GM19240 (cell line): ENCODE results near the gene CREBBP.
A peak's percentile ranks its signal among the peaks of the same experiment; 100 is the strongest.
"Not testable (repeated sequence)": the region's sequence is repeated elsewhere in the genome, so short reads cannot be mapped to it uniquely, and the experiment has no call there.

Experiments used
- DNase-seq: peaks from one replicate; pipeline ENCODE4 v3.0.0; 2011; ENCODE audit warnings: low spot score; ENCODE audit not compliant: insufficient read length

Gene CREBBP

DNA sequence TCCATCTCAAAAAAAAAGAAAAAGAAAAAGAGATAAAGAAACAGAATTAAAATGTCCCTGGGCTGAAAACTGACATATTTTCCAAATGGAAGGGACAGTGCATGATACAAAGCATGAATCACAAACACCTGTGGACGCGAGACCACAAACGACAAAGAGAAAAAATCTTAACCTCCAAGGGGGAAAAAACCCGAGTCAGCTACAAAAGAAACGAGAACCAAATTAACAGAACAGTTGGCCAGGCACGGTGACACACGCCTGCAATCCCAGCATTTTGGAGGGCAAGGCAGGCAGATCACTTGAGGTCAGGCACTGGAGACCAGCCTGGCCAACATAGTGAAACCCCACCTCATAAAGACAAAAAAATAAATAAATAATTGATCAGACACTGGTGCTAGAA lies 165.1 kb downstream of the CREBBP start:
- DNase-seq: no peak

DNA sequence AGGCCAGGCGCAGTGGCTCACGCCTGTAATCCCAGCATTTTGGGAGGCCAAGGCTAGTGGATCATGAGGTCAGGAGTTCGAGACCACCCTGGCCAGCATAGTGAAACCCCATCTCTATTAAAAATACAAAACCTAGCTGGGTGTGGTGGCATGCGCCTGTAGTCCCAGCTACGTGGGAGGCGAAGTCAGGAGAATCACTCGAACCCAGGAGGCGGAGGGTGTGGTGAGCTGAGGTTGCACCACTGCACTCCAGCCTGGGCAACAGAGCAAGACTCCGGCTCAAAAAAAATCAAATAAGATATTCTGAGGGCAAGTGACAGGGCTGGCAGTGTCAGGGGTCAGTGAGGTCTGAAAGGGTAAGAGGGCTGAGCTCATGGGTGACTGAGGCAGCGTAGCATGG lies 166.1 kb downstream of the CREBBP start:
- not testable (repeated sequence) for DNase-seq

DNA sequence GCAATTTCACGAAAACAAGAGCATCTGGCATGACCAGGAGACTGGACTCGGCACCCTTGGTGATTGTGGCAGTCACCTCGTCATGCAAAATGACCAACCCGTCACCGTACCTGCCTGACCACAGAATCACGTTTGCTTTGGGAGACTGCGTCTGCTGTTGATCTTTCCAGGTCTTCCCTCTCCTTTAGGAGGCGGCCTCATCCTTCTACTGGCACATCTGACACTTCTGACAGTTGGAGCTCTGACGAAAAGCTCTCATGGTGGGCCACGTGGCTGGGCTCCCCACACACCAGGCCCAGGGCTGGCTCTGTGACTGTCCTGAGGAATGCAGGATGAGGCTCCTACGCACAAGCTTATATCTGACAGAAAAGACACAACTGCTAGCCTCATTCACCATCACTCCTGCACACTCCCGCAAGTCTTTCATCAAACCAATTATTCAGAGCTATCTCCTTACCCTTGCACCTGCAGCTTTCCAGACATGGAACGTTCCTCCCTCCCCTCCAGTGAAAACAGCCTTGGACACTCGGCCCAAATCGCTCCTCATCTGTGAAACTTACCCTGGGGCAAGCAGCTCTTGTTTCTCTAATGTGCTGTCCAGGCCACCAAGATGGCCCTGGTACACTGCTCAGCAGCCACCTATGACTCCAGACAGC lies 166.8 kb downstream of the CREBBP start:
- DNase-seq: no peak

DNA sequence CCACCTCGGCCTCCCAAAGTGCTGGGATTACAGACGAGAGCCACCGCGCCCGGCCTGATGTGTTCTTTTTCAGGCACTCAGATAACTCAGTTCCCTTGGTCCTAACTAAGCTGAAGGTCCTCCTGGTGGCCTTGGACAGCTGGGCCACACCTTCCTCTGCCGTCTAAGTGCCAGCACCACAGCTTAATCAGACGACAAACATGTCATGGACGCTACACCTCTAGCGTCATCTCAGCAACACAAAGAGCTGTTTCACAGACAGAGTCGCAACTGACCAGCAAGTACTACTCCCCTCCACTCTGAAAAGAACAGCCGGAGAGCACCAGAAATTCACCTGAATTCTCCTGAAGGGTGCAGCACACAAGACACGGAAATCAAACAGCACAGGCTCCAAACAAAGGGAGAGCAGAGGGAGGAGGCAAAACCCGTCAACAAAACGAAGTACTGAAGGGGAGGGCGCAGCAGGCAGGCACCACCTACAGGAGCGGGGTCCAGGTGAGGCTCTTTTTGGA lies 167.6 kb downstream of the CREBBP start:
- DNase-seq: no peak

DNA sequence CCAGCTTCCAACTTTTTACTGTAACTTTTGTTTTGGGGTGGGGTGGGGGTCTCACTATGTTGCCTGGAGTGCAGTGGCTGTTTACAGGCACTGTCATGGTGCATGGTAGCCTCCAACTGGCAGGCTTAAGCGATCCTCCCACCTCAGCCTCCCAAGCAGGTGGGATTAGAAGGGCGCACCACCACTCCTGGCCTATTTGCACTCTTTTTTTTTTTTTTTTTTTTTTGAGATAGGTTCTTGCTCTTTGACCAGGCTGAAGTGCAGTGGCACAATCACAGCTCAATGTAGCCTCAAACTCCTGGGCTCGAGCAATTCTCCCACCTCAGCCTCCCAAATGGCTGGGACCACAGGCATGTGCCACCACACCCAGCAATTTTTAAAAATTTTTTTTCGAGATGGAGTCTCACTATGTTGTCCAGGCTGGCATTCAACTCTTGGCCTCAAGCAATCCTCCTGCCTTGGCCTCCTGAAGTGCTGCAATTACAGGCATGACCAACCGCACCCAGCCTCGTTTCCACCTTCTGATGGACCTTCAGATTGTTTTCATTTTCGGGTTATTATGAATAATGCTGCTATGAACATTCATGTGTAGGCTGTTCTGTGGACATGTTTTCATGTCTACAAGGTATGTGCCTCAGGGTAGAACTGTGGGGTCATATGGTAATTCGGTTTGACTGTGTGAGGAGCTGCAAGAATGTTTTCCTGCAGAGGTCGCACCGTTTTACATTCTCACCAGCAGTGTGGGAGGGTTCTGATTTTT lies 174.1 kb downstream of the CREBBP start:
- DNase-seq: no peak

DNA sequence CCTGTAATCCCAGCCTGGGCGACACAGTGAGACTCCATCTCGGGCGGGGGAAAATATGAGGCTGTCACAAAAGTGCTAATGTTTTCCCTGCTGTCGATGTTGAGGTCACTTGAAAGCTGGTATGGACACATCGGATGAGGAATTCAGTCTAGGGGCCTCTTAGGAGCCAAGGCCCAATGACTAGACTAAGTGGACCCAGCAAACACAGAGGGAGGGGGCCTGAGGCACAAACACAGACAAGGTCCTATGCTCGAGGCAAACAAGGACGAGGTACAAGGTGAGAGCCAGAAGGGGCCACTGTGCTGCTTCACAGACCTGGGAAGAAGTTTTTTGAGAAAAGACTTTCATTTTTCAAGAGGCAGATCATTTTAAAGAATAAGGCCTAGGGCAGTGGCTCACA lies 178.4 kb downstream of the CREBBP start:
- DNase-seq: no peak

DNA sequence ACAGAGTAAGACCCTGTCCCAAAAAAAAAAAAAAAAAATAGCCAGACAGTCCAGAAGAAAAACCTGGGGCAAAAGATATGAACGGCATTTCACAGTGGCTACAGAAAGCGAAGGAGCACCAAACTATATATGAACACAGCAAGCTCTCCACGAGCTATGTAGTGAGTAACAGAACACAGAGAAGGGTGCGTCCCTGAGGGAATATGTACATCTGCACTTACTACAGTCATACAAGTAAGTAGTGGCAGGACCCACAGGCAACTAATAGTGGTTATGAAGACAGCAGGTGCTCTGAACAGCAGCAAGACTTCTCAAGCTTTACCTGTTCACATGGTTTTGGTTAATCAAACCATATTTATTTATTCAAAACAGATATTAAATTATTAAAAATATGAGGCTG lies 179.0 kb downstream of the CREBBP start:
- no peak for DNase-seq

DNA sequence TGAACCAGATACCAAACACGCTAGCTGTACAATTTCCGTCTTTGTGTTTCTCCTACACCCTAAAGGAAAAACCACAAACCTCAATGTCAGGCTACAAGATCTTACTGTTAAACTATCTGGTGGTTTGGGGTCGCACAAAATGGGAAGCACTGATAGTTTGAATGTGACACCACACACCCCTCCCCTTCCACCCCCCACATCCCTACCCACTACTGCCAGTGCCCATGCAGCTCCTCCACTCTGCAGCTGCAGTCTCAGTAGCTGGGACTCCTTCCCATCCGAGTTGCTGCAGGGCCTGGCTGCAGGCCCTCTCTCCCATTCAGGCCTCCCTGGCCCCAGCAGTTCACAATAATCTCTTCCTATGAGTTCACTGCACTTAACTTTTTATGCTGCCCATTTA lies 181.6 kb downstream of the CREBBP start:
- no peak for DNase-seq

DNA sequence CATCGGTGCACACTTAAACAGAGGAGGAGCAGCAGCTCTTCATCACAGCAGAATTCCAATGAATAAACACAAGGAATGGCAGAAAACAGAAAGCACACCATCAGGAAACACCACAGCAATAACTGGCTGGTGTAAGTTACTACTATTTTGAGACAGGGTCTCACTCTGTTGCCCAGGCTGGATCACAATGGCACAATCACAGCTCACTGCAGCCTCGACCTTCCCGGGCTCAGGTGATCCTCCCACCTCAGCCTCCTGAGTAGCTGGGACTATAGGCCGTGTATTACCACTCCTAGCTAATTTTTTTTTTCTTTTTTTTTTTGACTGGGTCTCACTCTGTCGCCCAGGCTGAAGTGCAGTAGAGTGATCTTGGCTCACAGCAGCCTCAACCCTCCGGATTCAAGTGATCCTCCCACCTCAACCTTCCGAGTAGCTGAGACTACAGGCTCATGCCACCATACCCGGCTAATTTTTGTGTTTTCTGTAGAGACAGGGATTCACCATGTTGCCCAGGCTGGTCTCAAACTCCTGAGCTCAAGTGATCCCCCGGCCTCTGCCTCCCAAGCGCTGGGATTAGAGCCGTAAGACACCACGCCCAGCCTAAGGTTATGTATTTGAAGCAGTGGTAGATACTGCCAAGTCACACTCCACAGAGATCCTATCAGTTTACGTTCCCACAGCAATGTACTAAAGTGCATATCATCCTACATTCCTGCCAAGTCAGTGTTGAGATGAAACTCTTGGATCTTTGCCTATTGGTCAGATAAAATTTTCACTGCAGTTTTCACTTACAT lies 183.9 kb downstream of the CREBBP start:
- DNase-seq: no peak

DNA sequence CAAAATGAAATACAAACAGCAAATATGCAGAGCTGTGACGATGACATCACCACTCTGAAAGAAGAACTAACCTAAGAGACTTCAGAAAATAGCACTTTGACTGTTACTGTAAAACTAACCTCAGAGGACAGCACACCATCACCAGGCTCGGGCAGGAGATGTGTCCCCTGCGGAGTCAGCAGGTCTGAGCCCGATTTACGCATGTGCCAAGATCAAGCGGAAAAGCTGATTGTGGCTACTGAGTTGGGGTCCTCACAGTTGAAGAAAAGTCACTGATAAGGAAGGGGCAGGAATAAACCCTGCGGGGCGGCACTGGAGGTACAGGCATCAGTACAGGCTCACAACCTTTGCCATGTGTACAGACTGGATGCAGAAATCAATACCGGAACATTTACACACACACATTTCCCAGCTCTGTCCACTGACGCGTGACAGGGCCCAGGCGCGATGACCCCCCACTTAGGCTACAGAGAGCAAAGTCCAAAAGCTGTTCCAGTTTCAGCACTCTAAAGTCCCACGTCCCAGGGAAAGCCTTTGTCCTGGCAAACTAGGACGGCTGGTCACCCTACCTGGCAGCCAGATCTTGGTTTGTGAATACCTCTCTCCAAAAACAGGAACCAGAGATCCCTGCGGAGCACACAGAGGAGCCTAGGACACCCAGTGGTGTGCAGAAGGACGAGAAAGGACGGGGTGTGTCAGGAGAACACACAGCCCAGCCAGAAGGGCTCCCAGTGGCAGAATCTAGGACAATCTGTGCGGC lies 184.7 kb downstream of the CREBBP start:
- DNase-seq: no peak

DNA sequence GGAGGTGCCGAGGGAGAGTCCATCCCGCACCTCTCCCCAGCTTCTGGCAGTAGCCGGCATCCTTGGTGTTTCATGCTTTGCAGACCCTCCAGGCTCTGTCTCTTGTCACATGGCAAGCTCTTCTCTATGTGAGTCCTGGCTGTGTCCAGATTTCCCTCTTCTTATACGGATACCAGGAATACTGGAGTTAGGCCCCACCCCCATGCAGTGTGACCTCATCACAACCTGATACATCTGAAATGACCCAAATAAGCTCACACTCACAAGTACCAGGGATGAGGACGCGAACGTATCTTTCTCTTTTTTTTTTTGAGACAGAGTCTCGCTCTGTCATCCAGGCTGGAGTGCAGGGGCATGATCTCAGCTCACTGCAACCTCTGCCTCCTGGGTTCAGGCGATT lies 186.5 kb downstream of the CREBBP start:
- DNase-seq: no peak

DNA sequence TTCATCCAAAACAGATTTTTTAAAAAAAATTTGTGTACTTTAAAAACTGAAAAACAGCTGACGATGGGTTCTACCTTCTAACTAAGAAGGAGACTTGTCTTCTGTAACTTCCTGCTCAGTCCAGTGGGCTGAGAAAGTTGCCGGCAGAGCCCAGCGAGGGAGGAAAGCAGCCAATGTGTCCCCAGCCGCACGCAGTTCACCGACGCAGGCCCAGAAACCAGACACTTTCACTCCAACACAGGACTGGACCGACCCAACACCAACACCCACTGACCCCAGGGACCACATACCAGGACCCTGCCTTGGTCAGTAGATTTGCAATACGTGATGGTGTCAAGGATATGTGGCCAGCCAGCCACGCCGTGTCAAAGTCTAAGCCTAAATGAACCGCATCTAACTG lies 188.8 kb downstream of the CREBBP start:
- no peak for DNase-seq

DNA sequence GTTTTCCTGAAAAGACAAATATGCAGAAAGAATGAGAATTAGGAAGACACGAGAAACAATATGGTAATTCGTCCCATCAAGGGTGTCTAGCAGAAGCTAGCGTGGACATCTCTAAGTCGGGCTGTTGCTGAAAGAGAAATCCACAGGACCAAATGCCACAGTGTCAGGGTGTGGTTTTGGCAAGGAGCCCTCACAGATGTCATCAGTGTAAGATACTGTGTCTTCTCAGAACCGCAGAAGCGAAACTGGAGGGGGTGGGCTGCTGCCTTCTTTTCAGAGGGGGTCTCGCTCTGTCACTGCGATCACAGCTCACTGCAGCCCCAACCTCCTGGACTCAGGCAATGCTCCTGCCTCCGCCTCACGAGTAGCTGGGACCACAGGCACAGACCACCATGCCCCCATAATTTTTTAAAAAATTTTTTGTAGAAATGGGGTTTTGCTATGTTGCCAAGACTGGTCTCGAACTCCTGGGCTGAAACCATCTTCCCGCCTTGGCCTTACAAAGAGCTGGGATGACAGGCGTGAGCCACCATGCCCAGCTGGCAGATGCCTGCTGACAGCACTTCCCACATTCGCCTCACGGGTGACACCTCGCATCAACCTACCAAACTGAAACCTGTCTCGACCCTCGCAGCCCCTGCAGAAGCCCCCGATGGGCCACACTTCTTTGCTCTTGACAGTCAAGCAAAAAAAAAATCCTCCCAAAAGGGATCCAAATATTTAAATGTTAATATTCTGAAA lies 189.4 kb downstream of the CREBBP start:
- no peak for DNase-seq

DNA sequence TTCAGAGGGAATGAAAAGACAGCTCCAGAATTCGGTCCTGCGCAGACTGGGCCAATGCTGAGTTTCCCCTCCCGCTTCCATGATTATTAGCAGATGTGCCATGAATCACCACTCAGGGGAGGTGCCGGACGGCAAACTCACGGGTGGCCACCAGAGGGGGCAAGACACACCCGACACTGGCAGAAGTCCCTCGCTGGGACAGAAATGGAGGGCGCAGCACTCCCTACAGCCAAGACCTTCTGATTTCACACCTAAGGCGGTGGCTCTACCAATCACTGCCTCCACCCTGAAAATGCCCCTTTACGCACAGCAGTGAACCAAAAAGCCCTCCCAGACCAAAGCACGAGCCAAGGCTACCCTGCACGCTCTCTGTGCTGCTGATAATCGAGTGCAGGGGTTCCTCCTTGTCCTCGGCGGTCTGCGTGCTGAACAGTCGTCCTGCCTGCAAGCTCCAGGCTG lies 190.0 kb downstream of the CREBBP start:
- DNase-seq: peak; percentile 80

DNA sequence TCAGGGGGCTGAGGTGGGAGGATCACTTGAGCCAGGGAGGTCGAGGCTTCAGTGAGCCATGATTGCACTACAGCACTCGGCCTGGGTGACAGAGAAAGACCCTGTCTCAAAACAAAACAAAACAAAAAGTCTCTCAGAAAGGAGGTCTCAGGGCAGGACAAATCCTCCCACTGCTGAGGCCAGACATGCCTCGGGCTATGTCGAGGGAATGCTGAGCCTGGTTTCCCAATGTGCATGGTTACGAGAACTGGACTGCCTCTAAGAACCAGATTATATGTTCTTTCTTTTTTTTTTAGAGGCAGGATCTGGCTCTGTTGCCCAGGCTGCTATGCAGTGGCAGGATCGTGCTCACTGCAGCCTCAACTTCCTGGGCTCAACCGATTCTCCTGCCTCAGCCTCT lies 190.8 kb downstream of the CREBBP start:
- no peak for DNase-seq

DNA sequence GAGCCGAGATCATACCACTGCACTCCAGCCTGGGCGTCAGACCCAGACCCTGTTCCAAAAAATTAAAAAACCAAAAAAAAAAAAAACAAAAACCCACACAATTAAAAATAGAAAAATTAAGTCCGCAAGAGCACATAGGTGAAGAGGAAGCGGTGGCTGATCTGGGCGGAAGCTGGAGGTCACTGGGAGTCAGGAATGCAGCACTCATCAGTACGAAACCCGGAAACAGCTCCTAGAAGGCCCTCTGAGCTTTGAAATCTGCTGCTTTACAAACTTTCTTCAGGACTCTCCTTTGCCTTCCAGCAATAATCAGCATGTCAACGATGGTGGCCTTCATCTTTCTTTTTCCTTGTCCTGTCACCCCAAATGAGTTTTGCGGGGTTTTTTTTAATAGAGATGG lies 192.7 kb downstream of the CREBBP start:
- DNase-seq: no peak

DNA sequence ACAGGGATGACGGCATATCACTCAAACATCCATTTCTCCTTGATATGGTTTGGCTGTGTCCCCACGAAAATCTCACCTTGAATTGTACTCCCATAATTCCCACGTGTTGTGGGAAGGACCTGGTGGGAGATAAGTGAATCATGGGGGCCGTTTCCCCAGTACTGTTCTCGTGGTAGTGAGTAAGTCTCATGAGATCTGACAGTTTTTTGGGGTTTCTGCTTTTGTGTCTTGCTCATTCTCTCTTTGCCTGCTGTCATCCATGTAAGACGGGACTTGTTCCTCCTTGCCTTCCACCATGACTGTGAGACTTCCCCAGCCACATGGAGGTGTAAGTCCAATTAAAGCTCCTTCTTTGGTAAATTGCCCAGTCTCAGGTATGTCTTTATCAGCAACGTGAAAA lies 193.5 kb downstream of the CREBBP start:
- no peak for DNase-seq

DNA sequence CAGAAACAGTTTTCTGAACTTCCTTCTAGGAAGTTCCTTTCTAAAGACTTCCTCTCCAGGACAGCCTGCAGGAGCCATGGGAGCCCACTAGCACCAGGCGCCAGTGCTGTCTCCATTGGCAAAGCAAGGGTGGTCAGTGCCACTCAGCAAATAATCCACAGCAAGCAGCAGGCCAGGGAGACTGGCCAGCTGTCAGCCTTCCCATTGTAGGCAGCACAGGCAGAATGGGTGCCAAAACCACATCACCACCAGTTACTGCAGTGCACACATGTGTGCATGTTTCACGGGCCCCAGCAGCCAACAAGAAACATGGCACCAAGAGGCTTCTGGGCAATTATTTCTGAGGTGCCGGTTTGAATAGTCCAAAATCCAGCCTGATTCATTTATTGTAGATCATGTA lies 199.3 kb downstream of the CREBBP start:
- no peak for DNase-seq

DNA sequence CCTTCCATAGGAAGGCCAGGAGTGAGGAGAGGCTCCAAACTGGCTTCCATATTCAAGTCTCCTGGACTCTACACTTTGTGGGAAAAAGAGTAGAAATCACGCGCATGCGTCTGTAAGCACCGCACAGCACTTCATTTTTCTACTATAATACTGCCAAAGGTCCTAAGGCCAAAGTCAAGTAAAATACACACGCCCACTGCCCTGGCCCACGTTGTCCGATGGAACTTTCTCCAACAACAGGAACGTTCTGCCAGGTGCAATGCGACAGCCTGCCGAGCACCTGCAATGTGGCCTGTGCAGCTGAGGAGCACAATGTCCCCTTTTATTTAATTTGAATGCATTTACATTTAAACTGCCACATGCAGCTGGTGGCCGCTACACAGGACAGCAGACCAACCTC lies 202.5 kb downstream of the CREBBP start:
- no peak for DNase-seq

DNA sequence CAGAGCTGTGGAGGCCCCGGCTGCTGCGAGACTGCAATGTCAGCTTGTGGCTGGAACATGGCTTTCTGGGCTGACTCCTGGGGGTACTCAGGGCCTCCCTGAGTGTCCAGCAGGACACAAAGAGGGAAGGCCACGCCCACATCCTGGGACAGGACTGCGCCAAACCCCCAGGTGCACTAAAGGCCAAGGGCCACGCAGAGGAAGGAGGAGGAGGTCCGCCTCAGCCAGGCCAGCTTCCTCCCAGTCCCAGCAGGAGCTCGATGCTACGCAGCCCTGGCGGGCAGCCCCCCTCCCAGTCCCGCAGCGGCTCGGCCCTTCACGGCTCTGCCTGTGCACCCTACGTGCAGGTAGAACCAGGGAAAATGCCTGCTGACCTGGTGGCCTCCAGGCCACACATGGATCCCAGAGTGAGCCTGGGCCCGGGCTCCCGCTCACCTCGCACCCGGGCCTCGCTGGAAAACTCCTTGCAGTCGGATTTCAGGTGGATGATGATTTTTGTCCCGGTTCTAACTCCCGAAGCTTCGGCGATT lies 204.8 kb downstream of the CREBBP start:
- no peak for DNase-seq
